K562 (cell line): Measurements from ENCODE around the gene MCC. TPM values are rescaled to one million over a fixed set of nuclear protein-coding genes. Genes with fewer than 3 reads are reported as not detected.

Source experiments
- ATAC-seq: fragments of 200-7000 bp; cut with Tn5 transposase; 3 replicates; pipeline ENCODE4 v1.9.1; 2020; ENCODE audit warnings: moderate library complexity
- BruUV-seq: library from RNA; stranded (reverse); fragments of 400-500 nt; replicated peaks from 2 replicates; lab custom pipeline; 2021; lab: Mats Ljungman, UMichigan
- CTCF ChIA-PET: fragments of 300-600 bp; formaldehyde crosslinking; extraction: SDS; loops from one replicate; lab custom pipeline; 2021; ENCODE audit warnings: low intra/inter-chr PET ratio; lab: Yijun Ruan, JAX
- POLR2A ChIA-PET: fragments of 300-600, 350-650 bp; sonication (Branson Sonifier 250); formaldehyde crosslinking; extraction: SDS; loops from one replicate; lab custom pipeline; 2021; ENCODE audit warnings: antibody characterized with exemption, inconsistent platforms; lab: Yijun Ruan, JAX
- DNase-seq, 4 experiments: peaks; one replicate each; pipeline versions ENCODE4 v3.0.0 to v3.0.0-alpha.2; 2011 to 2018; ENCODE audit warnings: low spot score in 3 of 4, mixed read lengths in 3 of 4; ENCODE audit errors: extremely low read depth in 1 of 4
- FAIRE-seq: peaks from 2 replicates; lab custom pipeline; 2011; peaks lifted over from hg19 to GRCh38; lab: Jason Lieb, UNC
- H2AFZ ChIP-seq: 2 replicates; pipeline ENCODE4 v1.6.0; 2011; ENCODE audit warnings: low read depth, low read length, control low read depth, inconsistent platforms
- H3K27ac ChIP-seq: fragments of 200-600 bp; 3 replicates; pipeline ENCODE4 v1.8.0; 2011; ENCODE audit warnings: low read depth, mild to moderate bottlenecking, control low read depth, inconsistent platforms, low read length, moderate library complexity, mixed read lengths; ENCODE audit errors: extremely low read depth
- H3K27me3 ChIP-seq, 2 experiments: fragments of 300-600 bp in 1 of 2; 2 replicates in 1 of 2; 3 replicates in 1 of 2; pipeline versions ENCODE4 v1.6.0 to v1.8.0; 2011; ENCODE audit warnings: inconsistent platforms in 2 of 2, low read length in 2 of 2, mild to moderate bottlenecking in 1 of 2, mixed read lengths in 1 of 2, moderate library complexity in 1 of 2; ENCODE audit not compliant: control insufficient read depth in 2 of 2, insufficient read depth in 2 of 2
- H3K36me3 ChIP-seq: fragments of 300-600 bp; 3 replicates; pipeline ENCODE4 v1.8.0; 2011; ENCODE audit warnings: mild to moderate bottlenecking, low read length, inconsistent platforms; ENCODE audit not compliant: control insufficient read depth, insufficient read depth
- H3K4me1 ChIP-seq, 2 experiments: fragments of 200-600 bp in 1 of 2; replicated peaks in 1 of 2; 2 replicates in 1 of 2; 3 replicates in 1 of 2; pipeline versions ENCODE4 v1.5.1 to v1.8.0; 2011; ENCODE audit warnings: inconsistent platforms in 2 of 2, low read length in 2 of 2, mild to moderate bottlenecking in 1 of 2, mixed read lengths in 1 of 2, moderate library complexity in 1 of 2; ENCODE audit not compliant: control insufficient read depth in 2 of 2, insufficient read depth in 2 of 2
- H3K4me2 ChIP-seq: 2 replicates; pipeline ENCODE4 v1.6.1; 2011; ENCODE audit warnings: low read length, control low read depth, inconsistent platforms, mixed read lengths; ENCODE audit not compliant: insufficient read depth
- H3K4me3 ChIP-seq: fragments of 200-600 bp; sonication (generic), shearing (Covaris generic); 2 replicates; pipeline ENCODE4 v1.5.1; 2016; ENCODE audit warnings: control low read depth, inconsistent platforms
- H3K79me2 ChIP-seq: fragments of 200-600 bp; 3 replicates; pipeline ENCODE4 v1.8.0; 2011; ENCODE audit warnings: low read length, inconsistent platforms; ENCODE audit not compliant: control insufficient read depth, insufficient read depth
- H3K9ac ChIP-seq, 2 experiments: 2 replicates each; pipeline versions ENCODE4 v1.6.0 to v1.6.1; 2011; ENCODE audit warnings: low read depth in 2 of 2, low read length in 2 of 2, control low read depth in 1 of 2, inconsistent platforms in 1 of 2, mild to moderate bottlenecking in 1 of 2, mixed read lengths in 1 of 2; ENCODE audit not compliant: insufficient read depth in 1 of 2
- H3K9me1 ChIP-seq: one replicate; pipeline ENCODE4 v1.6.0; 2011; ENCODE audit warnings: inconsistent platforms, mild to moderate bottlenecking, low read length, moderate library complexity; ENCODE audit not compliant: control insufficient read depth, insufficient read depth
- H3K9me3 ChIP-seq: replicated peaks from 2 replicates; pipeline ENCODE4 v1.5.1; 2011; ENCODE audit warnings: low read depth, low read length, inconsistent platforms; ENCODE audit not compliant: control insufficient read depth, insufficient read depth
- H4K20me1 ChIP-seq: replicated peaks from 2 replicates; pipeline ENCODE4 v1.6.1; 2011; ENCODE audit warnings: low read length, inconsistent platforms, mixed read lengths; ENCODE audit not compliant: control insufficient read depth, insufficient read depth
- E2F6 ChIP-seq, 2 experiments: IDR thresholded peaks; 2 replicates each; pipeline ENCODE4 v1.6.1; 2011; ENCODE audit warnings: borderline replicate concordance in 1 of 2, control low read depth in 1 of 2, low read depth in 1 of 2, low read length in 1 of 2, mild to moderate bottlenecking in 1 of 2, mixed read lengths in 1 of 2, moderate library complexity in 1 of 2; ENCODE audit not compliant: insufficient read depth in 1 of 2, insufficient read length in 1 of 2, poor library complexity in 1 of 2, severe bottlenecking in 1 of 2; ENCODE audit errors: extremely low read depth in 1 of 2
- EGR1 ChIP-seq: fragments of 450-650 bp; conservative IDR thresholded peaks from 2 replicates; pipeline ENCODE4 v1.6.1; 2017; ENCODE audit warnings: mild to moderate bottlenecking
- RAD21 ChIP-seq, 2 experiments: fragments of 250-450 bp in 1 of 2; fragments of 450-650 bp in 1 of 2; sonication (Bioruptor Pico) in 1 of 2; formaldehyde crosslinking in 1 of 2; IDR thresholded peaks in 1 of 2; conservative IDR thresholded peaks in 1 of 2; 2 replicates each; pipeline versions ENCODE4 v1.4.0 to v1.8.0; 2020 to 2022; ENCODE audit warnings: mild to moderate bottlenecking in 2 of 2, moderate library complexity in 1 of 2
- RCOR1 ChIP-seq, 2 experiments: IDR thresholded peaks; 2 replicates each; pipeline ENCODE4 v1.6.1; 2012; ENCODE audit warnings: low read depth in 2 of 2, low read length in 2 of 2, borderline replicate concordance in 1 of 2, improper control_type of control experiment in 1 of 2
- SMARCA4 ChIP-seq: fragments of 450-650 bp; IDR thresholded peaks from 2 replicates; pipeline ENCODE4 v1.6.1; 2016
- SMARCA5 ChIP-seq: fragments of 450-650 bp; IDR thresholded peaks from 2 replicates; pipeline ENCODE4 v1.6.1; 2016
- THAP7 ChIP-seq: fragments of 250-450 bp; sonication (Bioruptor Pico); IDR thresholded peaks from 2 replicates; pipeline ENCODE4 v1.5.0; 2021
- ZFP1 ChIP-seq: fragments of 450-650 bp; formaldehyde crosslinking; IDR thresholded peaks from 2 replicates; pipeline ENCODE4 v1.4.0; 2020; ENCODE audit warnings: mild to moderate bottlenecking, mixed read lengths
- ZFP36 ChIP-seq: fragments of 150-350 bp; IDR thresholded peaks from 2 replicates; pipeline ENCODE4 v1.6.1; 2018; ENCODE audit warnings: low read length, low read depth; ENCODE audit not compliant: partially characterized antibody
- ZKSCAN8 ChIP-seq: fragments of 200-800 bp; sonication (Bioruptor generic); IDR thresholded peaks from 2 replicates; pipeline ENCODE4 v1.6.1; 2016; ENCODE audit warnings: missing genetic modification characterization, missing compliant biosample characterization
- ZNF311 ChIP-seq: fragments of 250-450 bp; sonication (Bioruptor Pico); IDR thresholded peaks from 2 replicates; pipeline ENCODE4 v1.4.0; 2020; ENCODE audit warnings: mild to moderate bottlenecking, moderate library complexity
- ZNF41 ChIP-seq: fragments of 250-450 bp; sonication (Bioruptor Pico); conservative IDR thresholded peaks from 2 replicates; pipeline ENCODE4 v1.4.0; 2020; ENCODE audit warnings: mild to moderate bottlenecking
- ZNF609 ChIP-seq: sonication (generic); formaldehyde crosslinking; IDR thresholded peaks from 2 replicates; pipeline ENCODE4 v1.8.1; 2023; ENCODE audit warnings: missing genetic modification reagents, mild to moderate bottlenecking, borderline replicate concordance
- ZNF639 ChIP-seq, 2 experiments: fragments of 200-800 bp in 1 of 2; sonication (Bioruptor generic) in 1 of 2; sonication (generic) in 1 of 2; formaldehyde crosslinking in 1 of 2; IDR thresholded peaks in 1 of 2; conservative IDR thresholded peaks in 1 of 2; 2 replicates each; pipeline versions ENCODE4 v1.5.0 to v1.6.1; 2016 to 2020; ENCODE audit warnings: missing compliant biosample characterization in 1 of 2, missing genetic modification characterization in 1 of 2, missing genetic modification reagents in 1 of 2
- WGBS: fragments of 100-300 bp; shearing (Covaris generic); methylation state at CpG from one replicate; pipeline ENCODE4 v1.1.6; 2016; ENCODE audit warnings: low coverage, mixed read lengths; ENCODE audit not compliant: insufficient coverage; ENCODE audit errors: missing lambda C conversion rate; 5-methylcytosine and 5-hydroxymethylcytosine counted together
- in situ Hi-C: fragments of 300-500 bp; cut with MboI; formaldehyde crosslinking; loops from 4 replicates; pipeline ENCODE4 v1.15.0; 2018; ENCODE audit warnings: inconsistent platforms, mixed read lengths
- intact Hi-C: fragments of 100-400 bp; cut with micrococcal nuclease; formaldehyde crosslinking; loops from 2 replicates; pipeline ENCODE4 v1.14.2; 2022
- polyA plus RNA-seq, 8 experiments: library from polyadenylated mRNA; depleted of rRNA in 4 of 8; stranded (reverse) in 5 of 8; unstranded in 3 of 8; fragments of >200 nt; fragmentation: Nextera tagmentation in 2 of 8; fragmentation: Illumina TruSeq in 1 of 8; extraction: Ambion mirVana in 2 of 8; extraction: Trizol in 1 of 8; gene quantifications; 2 replicates each; pipeline versions ENCODE4 v1.2.1 to v1.2.3, GENCODE V29; 2011 to 2014; ENCODE audit warnings: inconsistent platforms in 1 of 8, missing spikeins in 1 of 8
- total RNA-seq, 7 experiments: library from RNA; depleted of rRNA in 6 of 7; stranded (reverse); fragments of >200 nt in 6 of 7; fragmentation: Illumina TruSeq in 2 of 7; extraction: Trizol in 2 of 7; gene quantifications; 2 replicates each; pipeline versions ENCODE4 v1.2.1 to v1.2.3, GENCODE V29; 2011 to 2021; ENCODE audit warnings: low replicate concordance in 1 of 7

Gene MCC
- total and polyA plus RNA-seq, 9 of the 15 experiments (the other 6 are each of a cell fraction or from before 2014, with no cell fraction given) = 0.04 to 0.24 (median 0.06) TPM; not detected in 1

GRCh38 chr5:113382731-113383130 is 105.5 kb downstream of the MCC start:
- Histone ChIP-seq H2AFZ (no peak overlapping the region), H3K9ac (no peak overlapping the region), H3K27me3 (peaks cover 2 to 4% of the 10 kb centered on the region in 2 experiments; a peak in 2 of 5 replicates), H3K9me1 (no peaks in the 10 kb centered on the region), H3K9me3 (no peaks in the 10 kb centered on the region), H3K4me2 (no peak overlapping the region), H3K27ac (no peak overlapping the region), H3K4me1 (no peaks in the 10 kb centered on the region), H4K20me1 (no peaks in the 10 kb centered on the region), H3K36me3 (no peaks in the 10 kb centered on the region), H3K4me3 (no peak overlapping the region), H3K79me2 (no peaks in the 10 kb centered on the region)
- BruUV-seq = no TSS peak
- ChIA-PET CTCF (no interaction called here), POLR2A (interaction anchor here (1.4 kb wide), 1 partner anchor 20 kb away, joined by 3 read pairs; no protein-coding TSS in a partner anchor)
- FAIRE-seq (no peak), DNase-seq (no peak), ATAC-seq (no peak)
- intact Hi-C loops (no loop called here), in situ Hi-C loops (no loop called here)
- WGBS = 0% methylated on average over 1 of the region's 1 CpG
- TF ChIP-seq THAP7 (CRISPR knock-in tag) = no peak
- no peak for TF ChIP-seq EGR1
- no peak for TF ChIP-seq RAD21 (CRISPR knock-in tag; conservative IDR thresholded peaks at IDR 0.05 in 1 of 2, IDR thresholded peaks at IDR 0.05 in 1 of 2)
- no peak for TF ChIP-seq ZKSCAN8 (CRISPR knock-in tag)
- no peak for TF ChIP-seq ZNF41 (CRISPR knock-in tag)
- TF ChIP-seq ZFP1 (CRISPR knock-in tag) = no peak
- no peak for TF ChIP-seq E2F6 (IDR thresholded peaks at IDR 0.05; ENCODE audit: borderline replicate concordance in 1 of 2, extremely low read depth in 1 of 2, insufficient read depth in 1 of 2, insufficient read length in 1 of 2, low read depth in 1 of 2, low read length in 1 of 2, poor library complexity in 1 of 2, severe bottlenecking in 1 of 2)
- no peak for TF ChIP-seq ZFP36
- no peak for TF ChIP-seq SMARCA4
- TF ChIP-seq ZNF609 (CRISPR knock-in tag) = no peak
- TF ChIP-seq RCOR1 (IDR thresholded peaks at IDR 0.05; ENCODE audit: borderline replicate concordance in 1 of 2, low read depth in 2 of 2, low read length in 2 of 2) = no peak
- TF ChIP-seq ZNF311 (CRISPR knock-in tag) = no peak
- TF ChIP-seq SMARCA5 = no peak
- TF ChIP-seq ZNF639 (CRISPR knock-in tag; conservative IDR thresholded peaks at IDR 0.05 in 1 of 2, IDR thresholded peaks at IDR 0.05 in 1 of 2) = no peak
